ENCODE results near the gene HCFC1.

- TF ChIP-seq, protein P1, sequence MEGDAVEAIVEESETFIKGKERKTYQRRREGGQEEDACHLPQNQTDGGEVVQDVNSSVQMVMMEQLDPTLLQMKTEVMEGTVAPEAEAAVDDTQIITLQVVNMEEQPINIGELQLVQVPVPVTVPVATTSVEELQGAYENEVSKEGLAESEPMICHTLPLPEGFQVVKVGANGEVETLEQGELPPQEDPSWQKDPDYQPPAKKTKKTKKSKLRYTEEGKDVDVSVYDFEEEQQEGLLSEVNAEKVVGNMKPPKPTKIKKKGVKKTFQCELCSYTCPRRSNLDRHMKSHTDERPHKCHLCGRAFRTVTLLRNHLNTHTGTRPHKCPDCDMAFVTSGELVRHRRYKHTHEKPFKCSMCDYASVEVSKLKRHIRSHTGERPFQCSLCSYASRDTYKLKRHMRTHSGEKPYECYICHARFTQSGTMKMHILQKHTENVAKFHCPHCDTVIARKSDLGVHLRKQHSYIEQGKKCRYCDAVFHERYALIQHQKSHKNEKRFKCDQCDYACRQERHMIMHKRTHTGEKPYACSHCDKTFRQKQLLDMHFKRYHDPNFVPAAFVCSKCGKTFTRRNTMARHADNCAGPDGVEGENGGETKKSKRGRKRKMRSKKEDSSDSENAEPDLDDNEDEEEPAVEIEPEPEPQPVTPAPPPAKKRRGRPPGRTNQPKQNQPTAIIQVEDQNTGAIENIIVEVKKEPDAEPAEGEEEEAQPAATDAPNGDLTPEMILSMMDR (conservative IDR thresholded peaks at IDR 0.05): no peak
- TF ChIP-seq EZH2 (IDR thresholded peaks at IDR 0.05; ENCODE audit: low read depth): no peak
Measured at GRCh38 chrX:153903238-153903980, 68.2 kb downstream of the HCFC1 start.
